HG03280 (cell line): ENCODE measurements around the gene HSPH1.

Source experiments
- ATAC-seq: cut with Tn5 transposase; IDR thresholded peaks from one replicate; pipeline ENCODE4 v1.9.1; 2021; ENCODE audit warnings: mild to moderate bottlenecking, moderate library complexity; ENCODE audit not compliant: unreplicated experiment

HSPH1 gene

GRCh38 chr13:31133621-31134020 lies 28.1 kb downstream of the HSPH1 start:
- no peak for ATAC-seq

DNA sequence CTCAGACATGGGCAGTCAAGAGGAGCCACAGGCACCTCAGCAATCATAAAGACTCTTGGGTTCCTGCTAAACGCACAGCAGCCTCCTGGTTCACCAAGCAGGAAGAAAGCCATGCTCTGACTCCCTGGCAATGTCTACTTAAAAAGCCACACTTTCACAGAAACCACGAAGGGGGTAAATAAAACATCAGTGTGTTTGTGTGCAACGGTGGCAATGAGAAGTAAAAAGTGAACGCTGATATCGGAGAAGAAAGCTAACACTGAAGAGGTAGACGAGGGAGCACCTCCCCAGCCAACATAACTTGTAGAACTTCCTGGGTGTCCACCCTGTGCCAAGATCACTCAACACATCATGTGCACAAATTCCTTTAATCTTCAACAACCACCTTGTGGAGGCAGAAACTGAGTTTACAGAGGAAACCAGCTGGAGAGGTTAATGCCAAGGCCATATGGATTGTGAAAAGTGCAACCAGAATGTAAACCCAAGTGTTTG lies 30.2 kb downstream of the HSPH1 start:
- no peak for ATAC-seq

DNA sequence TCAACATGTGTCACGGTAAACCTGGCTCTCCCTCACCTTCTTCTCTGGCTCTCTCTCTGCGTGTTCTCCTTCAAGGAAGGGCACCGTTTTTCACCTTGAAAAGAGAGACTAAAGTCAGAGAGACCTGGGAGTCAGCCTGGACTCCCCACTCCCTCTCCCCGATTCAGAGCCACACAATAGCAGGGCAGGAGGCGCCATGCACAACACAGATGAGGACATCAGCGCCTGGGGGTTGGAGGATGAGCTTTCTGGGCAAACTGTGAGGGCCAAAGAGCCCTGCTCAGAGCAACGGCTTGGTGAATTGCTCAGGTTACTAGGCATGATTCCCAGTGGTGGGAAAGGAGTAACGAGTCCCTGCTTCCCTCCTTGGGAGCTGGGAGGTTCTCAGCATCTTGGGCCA lies 32.3 kb downstream of the HSPH1 start:
- no peak for ATAC-seq

- ATAC-seq: no peak
These were observed 37.5 kb downstream of the HSPH1 start for GRCh38 chr13:31124204-31124603.

DNA sequence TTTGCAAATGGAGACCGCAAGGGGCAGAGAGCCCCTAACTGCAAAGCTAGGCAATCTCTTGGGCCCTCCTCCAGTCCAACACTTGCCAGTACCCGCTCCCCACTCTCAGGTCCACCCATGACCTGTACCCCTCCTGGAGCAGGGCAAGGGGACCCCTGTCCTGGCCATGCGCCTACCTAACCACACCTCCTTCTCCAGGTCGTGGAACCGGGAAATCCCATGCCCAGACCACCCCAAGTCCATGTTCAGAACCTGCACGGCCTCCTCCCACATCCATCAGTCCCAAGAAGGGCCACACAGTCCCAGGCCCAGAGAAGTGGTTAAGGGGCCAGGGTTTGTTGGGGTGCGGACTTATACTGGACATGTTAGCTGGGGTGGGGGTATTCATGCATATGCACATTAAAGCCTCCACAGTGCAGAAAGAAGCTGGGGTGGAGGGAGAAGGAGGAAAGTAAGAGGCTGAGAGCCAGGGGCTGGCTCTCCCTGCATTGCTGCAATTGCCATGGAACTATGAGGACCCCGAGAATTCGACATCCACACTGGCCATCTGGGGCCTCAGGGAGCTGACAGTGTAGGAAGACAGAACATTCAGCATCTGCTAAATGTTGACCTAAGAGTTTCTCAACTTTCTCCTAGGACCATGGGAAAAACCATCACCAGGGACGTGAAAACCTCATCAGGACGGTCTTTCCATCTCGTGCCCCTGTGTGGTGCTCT lies 39.0 kb downstream of the HSPH1 start:
- ATAC-seq: no peak

- no peak for ATAC-seq
These were observed 39.6 kb downstream of the HSPH1 start for GRCh38 chr13:31122143-31122542.

GRCh38 chr13:31121379-31122140 lies 40.1 kb downstream of the HSPH1 start:
- no peak for ATAC-seq

GRCh38 chr13:31119966-31120700 lies 41.6 kb downstream of the HSPH1 start:
- ATAC-seq: no peak

- no peak for ATAC-seq
These were observed 42.2 kb downstream of the HSPH1 start for GRCh38 chr13:31119526-31119925.

DNA sequence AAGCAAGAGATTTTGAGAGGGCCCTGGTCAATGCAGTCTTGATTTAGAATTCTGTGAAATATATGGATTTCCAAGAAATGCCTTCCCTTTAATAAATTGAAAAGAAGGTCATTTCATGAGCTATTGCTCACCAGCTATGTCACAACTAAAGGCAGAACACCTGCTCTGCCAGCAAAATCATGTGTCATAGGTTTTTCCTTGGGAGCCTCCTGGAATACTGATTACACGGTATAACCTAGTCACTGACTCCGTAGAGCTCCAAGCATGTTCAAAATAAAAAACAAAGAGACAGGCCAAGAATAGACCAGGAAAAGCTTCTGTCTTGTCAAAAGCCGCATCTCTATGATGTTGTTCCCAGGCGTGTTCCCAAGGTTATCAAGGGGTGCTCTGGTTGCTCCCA lies 45.5 kb downstream of the HSPH1 start:
- no peak for ATAC-seq

DNA sequence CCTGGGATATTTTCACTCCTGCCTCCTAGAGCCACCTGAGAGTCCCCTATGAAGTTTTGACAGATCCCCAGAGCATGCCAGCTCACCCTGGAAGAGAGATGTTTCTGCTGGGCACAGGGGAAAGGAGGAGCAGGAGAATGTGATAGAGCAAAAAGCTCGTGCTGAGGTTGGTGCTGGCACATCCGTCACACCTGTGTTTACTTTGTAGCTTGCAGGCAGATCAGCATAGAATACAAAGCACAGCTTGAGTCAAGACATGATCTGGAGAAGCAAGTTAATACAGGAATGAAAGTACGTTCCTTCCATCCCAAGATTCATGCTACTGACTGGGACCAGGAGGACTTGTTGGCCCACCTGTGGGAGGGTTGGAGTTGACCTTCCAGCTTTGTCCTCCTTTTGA lies 46.1 kb downstream of the HSPH1 start:
- no peak for ATAC-seq

DNA sequence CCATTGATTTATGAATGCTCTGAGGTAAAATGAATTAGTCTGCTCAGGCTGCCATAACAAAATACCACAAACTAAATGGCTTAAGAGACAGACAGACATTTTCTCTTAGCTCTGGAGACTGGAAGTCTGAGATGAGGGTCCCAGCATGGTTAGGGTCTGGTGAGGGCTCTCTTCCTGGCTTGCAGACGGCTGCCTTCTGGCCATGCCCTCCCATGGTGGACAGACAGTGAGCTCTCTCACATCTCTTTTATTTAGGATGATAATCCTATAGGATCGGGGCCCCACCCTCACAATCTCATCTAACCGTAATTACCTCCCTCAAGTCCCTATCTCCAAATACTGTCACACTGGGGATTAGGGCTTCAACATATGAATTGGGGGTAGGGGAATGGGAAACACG lies 47.1 kb downstream of the HSPH1 start:
- no peak for ATAC-seq

DNA sequence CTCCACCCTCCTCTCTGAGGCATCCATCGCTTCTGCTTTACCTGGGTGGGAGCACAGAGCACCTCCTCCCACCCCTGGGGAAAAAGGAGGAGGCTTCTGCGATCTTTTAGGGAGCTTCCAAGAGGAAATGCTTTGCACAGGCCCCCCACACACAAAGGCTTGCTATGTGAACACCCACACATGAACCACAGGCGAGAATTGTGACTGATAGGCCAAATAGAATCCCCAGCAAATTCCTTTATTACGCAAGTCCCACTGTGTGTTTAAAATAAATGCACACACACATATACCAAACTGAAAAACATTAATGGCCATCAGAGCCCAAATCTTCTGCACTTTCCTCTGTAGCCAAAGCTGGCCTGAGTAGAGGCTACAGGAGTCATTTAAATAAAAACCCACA lies 50.6 kb downstream of the HSPH1 start:
- no peak for ATAC-seq

GRCh38 chr13:31110617-31111016 lies 51.1 kb downstream of the HSPH1 start:
- ATAC-seq: no peak

DNA sequence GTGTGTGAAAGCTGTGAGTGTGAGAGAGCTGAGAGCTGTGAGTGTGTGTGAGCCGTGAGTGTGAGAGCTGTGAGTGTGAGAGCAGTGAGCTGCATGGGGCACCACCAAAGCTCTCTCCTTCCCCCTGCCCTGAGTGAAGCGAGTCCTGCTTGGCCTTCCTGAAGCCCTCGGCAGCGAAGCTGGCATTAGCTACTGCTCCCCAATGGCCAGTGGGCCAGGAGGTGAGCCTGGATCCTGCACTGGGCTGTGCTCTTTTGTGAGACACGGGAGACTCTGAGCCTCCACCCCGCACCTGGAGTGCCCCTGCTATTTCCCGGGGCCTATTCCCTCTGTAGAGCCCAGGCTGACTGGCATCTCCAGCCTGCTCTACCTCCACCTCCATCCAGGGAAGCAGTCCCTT lies 51.5 kb downstream of the HSPH1 start:
- no peak for ATAC-seq

DNA sequence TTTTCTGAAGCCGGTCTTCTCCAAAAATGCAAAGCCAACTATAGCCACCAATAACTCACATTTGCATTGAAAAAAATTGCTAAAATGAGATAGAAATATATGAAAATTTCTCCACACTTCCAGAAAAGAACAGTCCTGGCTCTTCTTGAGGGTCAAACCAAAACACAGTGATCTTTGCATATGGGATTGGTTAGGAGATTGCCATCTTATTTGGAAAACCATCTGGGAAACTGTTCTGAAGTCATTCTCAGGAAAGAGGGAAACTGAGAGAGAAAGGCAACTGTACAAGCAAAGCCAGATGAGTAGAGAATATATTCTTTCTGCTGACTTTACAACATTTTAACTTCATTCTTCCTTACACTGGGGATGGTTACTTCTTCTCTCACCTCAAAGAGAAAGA lies 54.6 kb downstream of the HSPH1 start:
- ATAC-seq: no peak

DNA sequence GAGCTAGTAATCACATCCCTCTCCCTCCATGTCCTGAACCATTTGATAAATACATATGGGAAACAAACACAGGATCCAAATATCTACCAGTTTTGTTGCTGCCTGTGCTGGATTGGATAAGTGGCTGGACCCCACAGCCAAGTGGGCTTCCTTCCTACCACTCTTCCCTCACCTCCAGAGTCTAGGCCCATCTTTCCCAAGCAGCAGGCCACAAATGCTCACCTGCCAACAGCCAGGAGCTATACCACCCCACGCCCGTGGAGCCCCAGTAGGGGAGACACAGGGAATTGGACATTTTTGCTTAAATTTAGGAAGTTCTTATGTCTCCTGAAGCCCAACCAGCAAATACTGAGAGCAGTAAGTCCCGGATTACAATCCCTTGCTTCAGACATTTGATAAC lies 55.8 kb downstream of the HSPH1 start:
- ATAC-seq: no peak

DNA sequence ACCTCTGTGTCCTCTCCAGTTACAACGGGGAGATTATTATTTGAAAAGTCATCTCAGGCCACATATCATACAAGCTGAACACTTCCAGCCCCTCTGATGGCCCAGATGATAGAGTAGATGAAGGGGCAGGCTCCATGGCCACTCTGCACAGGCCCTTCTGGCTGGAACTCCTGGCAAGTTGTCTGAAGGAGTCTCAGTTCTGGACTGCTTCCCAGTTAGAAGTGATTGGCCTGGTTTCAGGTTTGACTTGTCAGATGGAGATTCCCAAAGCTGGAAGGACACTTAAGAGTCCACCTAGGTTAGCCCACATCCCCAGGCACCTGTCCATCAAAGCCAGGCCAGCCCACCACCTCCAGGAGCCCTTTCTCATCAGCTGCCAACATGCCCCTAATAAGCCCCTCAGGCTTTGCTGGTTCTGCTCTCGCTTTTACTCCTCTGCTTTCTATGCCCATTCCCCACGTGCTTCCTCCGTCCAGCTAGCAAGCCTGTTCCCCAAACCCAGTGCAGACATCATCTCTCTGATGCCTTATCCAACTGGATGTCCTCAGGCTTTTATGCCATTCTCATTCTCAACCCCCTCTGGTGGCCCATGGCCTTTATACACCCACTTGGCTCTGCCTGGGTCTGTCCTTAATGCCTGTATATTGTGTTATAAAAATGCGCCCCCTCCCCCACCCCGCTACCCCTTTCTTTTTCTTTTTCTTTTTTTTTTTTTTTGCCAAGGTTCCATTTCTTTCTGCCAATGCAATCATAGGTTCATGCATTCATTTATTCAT lies 56.5 kb downstream of the HSPH1 start:
- no peak for ATAC-seq

DNA sequence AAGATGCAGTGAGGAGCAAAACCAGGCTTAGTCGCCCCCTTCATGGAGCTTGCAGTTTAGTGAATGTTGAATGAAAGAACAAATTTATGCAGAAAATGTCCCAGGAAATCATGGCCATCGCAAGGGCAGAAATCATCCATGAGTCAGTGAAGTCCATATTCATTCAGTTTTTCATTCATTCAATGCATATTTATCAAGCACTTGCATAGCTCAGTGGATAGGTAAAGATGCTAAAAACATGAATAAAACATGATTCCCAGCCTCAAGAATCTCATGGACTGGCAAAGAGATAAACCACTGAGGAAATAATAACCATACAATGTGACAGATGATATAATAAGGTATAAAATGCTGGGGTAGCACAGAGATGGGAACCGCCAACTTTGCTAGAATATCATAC lies 58.8 kb downstream of the HSPH1 start:
- no peak for ATAC-seq

- ATAC-seq: no peak
These were observed 60.1 kb downstream of the HSPH1 start for GRCh38 chr13:31101472-31102170.
